Endodermal cell (in vitro differentiated cells): ENCODE measurements around the gene GFOD1. TPM values are rescaled to one million over a fixed set of nuclear protein-coding genes. Genes with fewer than 3 reads are reported as not detected.

Experiments
- DNase-seq: peaks from one replicate; pipeline ENCODE4 v3.0.0-alpha.2; 2017
- H3K27ac ChIP-seq: 2 replicates; pipeline ENCODE4 v1.5.1; 2013; ENCODE audit warnings: mild to moderate bottlenecking, low read depth, low read length, moderate library complexity
- H3K27me3 ChIP-seq: 2 replicates; pipeline ENCODE4 v1.6.1; 2013; ENCODE audit warnings: mild to moderate bottlenecking, low read length, moderate library complexity; ENCODE audit not compliant: insufficient read depth, control insufficient read depth, poor library complexity, severe bottlenecking
- H3K36me3 ChIP-seq: 2 replicates; pipeline ENCODE4 v1.7.0; 2013; ENCODE audit warnings: mild to moderate bottlenecking, low read length, moderate library complexity; ENCODE audit not compliant: control insufficient read depth, insufficient read depth
- H3K4me1 ChIP-seq: one replicate; pipeline ENCODE4 v1.7.0; 2013; ENCODE audit warnings: low read length; ENCODE audit not compliant: control insufficient read depth, insufficient read depth
- H3K4me3 ChIP-seq: 2 replicates; pipeline ENCODE4 v1.5.1; 2013; ENCODE audit warnings: mild to moderate bottlenecking, low read length, moderate library complexity
- H3K9ac ChIP-seq: 2 replicates; pipeline ENCODE4 v1.6.1; 2013; ENCODE audit warnings: mild to moderate bottlenecking, low read length, moderate library complexity; ENCODE audit not compliant: poor library complexity, severe bottlenecking; ENCODE audit errors: extremely low read depth
- H3K9me3 ChIP-seq: 2 replicates; pipeline ENCODE4 v1.6.1; 2013; ENCODE audit warnings: mild to moderate bottlenecking, low read length, moderate library complexity; ENCODE audit not compliant: control insufficient read depth
- H3K27ac Mint-ChIP-seq: 2 replicates; pipeline ENCODE4 v1.8.0; 2020; ENCODE audit warnings: mixed read lengths
- H3K27me3 Mint-ChIP-seq: 2 replicates; pipeline ENCODE4 v1.8.0; 2021; ENCODE audit warnings: mild to moderate bottlenecking, mixed read lengths; ENCODE audit not compliant: insufficient read depth
- H3K36me3 Mint-ChIP-seq: 2 replicates; pipeline ENCODE4 v1.8.0; 2020; ENCODE audit warnings: low read depth, mixed read lengths
- H3K4me1 Mint-ChIP-seq: 2 replicates; pipeline ENCODE4 v1.8.0; 2020; ENCODE audit warnings: mixed read lengths
- H3K4me3 Mint-ChIP-seq: 2 replicates; pipeline ENCODE4 v1.8.0; 2020; ENCODE audit warnings: mild to moderate bottlenecking, moderate library complexity, mixed read lengths
- H3K9me3 Mint-ChIP-seq: 2 replicates; pipeline ENCODE4 v1.8.0; 2020; ENCODE audit warnings: mild to moderate bottlenecking, mixed read lengths
- CTCF ChIP-seq: fragments of 200-600 bp; sonication (generic); conservative IDR thresholded peaks from 2 replicates; pipeline ENCODE4 v1.5.0; 2021; ENCODE audit warnings: antibody characterized with exemption, mild to moderate bottlenecking
- WGBS, 2 experiments: methylation state at CpG; one replicate each; pipeline versions ENCODE4 v1.1.5 to v1.1.7; 2013; ENCODE audit warnings: missing lambda C conversion rate in 2 of 2, mixed read lengths in 1 of 2; ENCODE audit not compliant: insufficient coverage in 1 of 2, insufficient read length in 1 of 2; 5-methylcytosine and 5-hydroxymethylcytosine counted together
- total RNA-seq, 2 donors: library from RNA; stranded (reverse); fragmentation: NEBNext Ultra II Directional in 1 of 2; extraction: Animal tissue kit (Norgen Biotek cat#: 25700) in 1 of 2; gene quantifications; 2 replicates in 1 of 2; 3 replicates in 1 of 2; pipeline ENCODE4 v1.2.1, GENCODE V29; 2021

GFOD1 gene
- total RNA-seq, 2 donors from 2014 or later = 0.71 to 1.9 TPM

- H3K27ac Mint-ChIP-seq = no peak overlapping the region
- peaks cover 9% of the 10 kb centered on the region for H3K9me3 ChIP-seq
- no peak overlapping the region for H3K27ac ChIP-seq
- H3K27me3 Mint-ChIP-seq = peaks cover 5% of the 10 kb centered on the region
- no peaks in the 10 kb centered on the region for H3K36me3 Mint-ChIP-seq
- peaks cover 2% of the 10 kb centered on the region for H3K4me1 Mint-ChIP-seq
- no peak overlapping the region for H3K4me3 Mint-ChIP-seq
- no peak for DNase-seq
- no peaks in the 10 kb centered on the region for H3K27me3 ChIP-seq
- no peaks in the 10 kb centered on the region for H3K4me1 ChIP-seq
- WGBS, 2 experiments = 98 to 100% methylated on average over 3 to 5 of the region's 5 CpGs
- H3K9me3 Mint-ChIP-seq = peaks cover 2% of the 10 kb centered on the region
- no peak overlapping the region for H3K4me3 ChIP-seq
- no peak for TF ChIP-seq CTCF
- H3K36me3 ChIP-seq = no peaks in the 10 kb centered on the region
- H3K9ac ChIP-seq = no peak overlapping the region
These were observed 141.2 kb downstream of the GFOD1 start for GRCh38 chr6:13346245-13346644.

DNA sequence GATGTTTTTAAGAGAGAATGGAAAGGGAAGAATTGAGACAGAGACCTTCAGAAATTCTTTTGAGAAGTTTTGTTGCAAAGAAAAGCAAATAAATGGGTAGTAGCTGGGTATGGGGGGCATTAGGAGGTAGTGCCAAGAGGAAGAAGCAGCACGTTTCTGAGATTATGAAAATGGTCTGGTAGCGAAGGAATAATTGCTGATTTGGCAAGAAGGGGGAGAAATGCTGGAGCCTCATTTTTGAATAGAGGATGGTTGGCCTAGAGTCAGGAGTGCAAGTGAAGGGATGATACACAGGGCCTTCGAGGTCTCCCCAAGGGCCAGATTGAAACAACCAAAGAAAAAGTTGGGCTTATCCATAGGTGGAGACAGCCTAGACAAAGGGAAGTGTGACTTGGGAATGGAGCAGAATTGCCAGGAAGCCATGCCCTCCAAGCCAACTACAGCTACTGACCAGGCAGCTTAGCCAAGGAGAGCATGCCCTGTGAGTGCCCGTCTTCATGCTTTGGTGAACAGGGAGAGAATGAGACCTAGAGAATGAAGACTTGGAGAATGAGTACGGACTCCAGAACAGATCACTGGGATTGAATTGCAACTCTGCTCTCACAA, 144.9 kb downstream of the GFOD1 start:
- Mint-ChIP-seq H3K4me1 (peaks cover 2% of the 10 kb centered on the region), H3K36me3 (no peaks in the 10 kb centered on the region), H3K9me3 (peaks cover 2% of the 10 kb centered on the region), H3K27me3 (peaks cover 6% of the 10 kb centered on the region), H3K4me3 (no peak overlapping the region), H3K27ac (no peak overlapping the region)
- TF ChIP-seq CTCF = no peak
- no peak overlapping the region for H3K9ac ChIP-seq
- peaks cover 9% of the 10 kb centered on the region for H3K9me3 ChIP-seq
- no peaks in the 10 kb centered on the region for H3K4me1 ChIP-seq
- H3K27ac ChIP-seq = no peak overlapping the region
- WGBS, 2 experiments = 80 to 96% methylated on average over 3 to 5 of the region's 5 CpGs
- H3K27me3 ChIP-seq = no peaks in the 10 kb centered on the region
- H3K4me3 ChIP-seq = no peak overlapping the region
- H3K36me3 ChIP-seq = no peaks in the 10 kb centered on the region
- DNase-seq = no peak

DNA sequence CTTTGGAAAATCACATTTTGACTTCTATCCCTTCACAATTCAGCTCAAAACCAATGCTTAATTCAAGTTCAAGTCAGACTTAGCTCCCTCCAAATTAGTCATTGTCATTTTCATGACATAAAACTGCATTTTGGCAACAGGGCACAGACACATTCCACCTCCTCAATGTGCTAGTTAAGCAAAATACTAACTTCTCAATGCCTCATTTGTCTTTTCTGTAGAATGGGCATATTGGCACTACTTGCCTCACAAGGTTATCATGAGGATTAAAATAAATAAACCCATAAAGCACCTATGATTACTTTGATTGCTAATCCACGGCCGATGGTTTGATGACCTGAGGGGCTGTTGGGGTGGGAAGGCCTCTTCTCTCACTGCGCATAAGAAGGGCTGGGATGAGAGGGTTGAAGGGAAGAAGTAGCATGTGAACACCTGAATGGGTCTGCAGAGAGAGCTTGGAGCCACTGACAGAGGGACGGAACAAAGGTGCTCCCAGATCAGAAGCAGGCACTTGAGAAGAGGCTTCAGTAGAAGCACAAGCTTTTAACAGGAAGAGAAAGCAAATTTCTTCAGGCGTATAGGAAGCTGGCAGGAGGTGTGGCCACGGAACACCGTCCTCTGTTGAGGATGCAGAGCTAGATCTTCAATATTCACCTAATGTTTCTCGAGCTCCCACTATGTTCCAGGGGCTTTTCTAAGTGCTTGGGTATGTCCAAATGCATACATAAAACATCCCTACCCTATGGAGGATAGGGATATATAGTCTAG, 147.4 kb downstream of the GFOD1 start:
- no peak overlapping the region for H3K9ac ChIP-seq
- H3K4me3 Mint-ChIP-seq = no peak overlapping the region
- H3K27me3 ChIP-seq = no peaks in the 10 kb centered on the region
- DNase-seq = no peak
- 93 to 100% methylated on average over 7 to 8 of the region's 8 CpGs for WGBS, 2 experiments
- H3K27ac Mint-ChIP-seq = no peak overlapping the region
- peaks cover 2% of the 10 kb centered on the region for H3K9me3 Mint-ChIP-seq
- peaks cover 9% of the 10 kb centered on the region for H3K9me3 ChIP-seq
- no peaks in the 10 kb centered on the region for H3K36me3 Mint-ChIP-seq
- no peak overlapping the region for H3K4me3 ChIP-seq
- peaks cover 2% of the 10 kb centered on the region for H3K4me1 Mint-ChIP-seq
- no peaks in the 10 kb centered on the region for H3K4me1 ChIP-seq
- TF ChIP-seq CTCF = no peak
- H3K27me3 Mint-ChIP-seq = peaks cover 6% of the 10 kb centered on the region
- H3K27ac ChIP-seq = no peak overlapping the region
- no peaks in the 10 kb centered on the region for H3K36me3 ChIP-seq
